Measurements from ENCODE around the gene CACNA1C.
"Not testable (repeated sequence)": the region's sequence is repeated elsewhere in the genome, so short reads cannot be mapped to it uniquely, and the experiment has no call there.

CACNA1C gene

DNA sequence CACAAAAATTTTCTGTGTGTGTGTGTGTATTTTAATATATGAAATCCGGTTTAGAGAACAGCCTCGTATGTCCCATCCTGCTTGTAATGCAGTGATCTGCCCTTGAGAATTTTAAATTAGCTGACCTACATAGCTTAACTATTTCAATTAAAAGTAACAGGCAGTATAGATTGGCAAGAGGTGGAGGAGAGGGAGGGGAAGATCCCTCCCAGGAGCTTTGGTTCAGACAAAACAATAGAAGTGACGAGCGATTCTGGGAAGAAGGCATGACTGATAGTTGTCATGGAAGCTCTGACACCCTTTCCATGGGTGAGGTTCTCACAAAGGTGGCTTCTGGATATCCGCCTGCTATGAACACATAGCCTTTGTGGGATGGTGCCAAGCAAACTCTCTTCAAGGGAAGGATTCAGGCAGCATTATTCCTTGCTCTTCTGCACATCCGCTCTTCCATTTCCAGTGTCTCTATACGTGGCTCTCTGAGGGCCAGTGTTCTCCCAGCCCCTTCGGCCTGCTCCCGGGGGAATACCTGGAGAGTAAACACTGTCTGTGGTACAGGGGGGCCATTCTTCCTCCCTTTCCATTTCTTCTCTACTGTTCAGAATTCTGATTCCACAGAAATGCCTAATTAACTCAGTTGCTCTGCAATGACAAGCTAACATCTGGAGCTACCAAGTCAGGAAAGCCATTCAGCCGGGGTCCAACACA is 182.0 kb downstream of the CACNA1C start:
- DNase-seq (ENCODE audit: low spot score) = no peak

DNA sequence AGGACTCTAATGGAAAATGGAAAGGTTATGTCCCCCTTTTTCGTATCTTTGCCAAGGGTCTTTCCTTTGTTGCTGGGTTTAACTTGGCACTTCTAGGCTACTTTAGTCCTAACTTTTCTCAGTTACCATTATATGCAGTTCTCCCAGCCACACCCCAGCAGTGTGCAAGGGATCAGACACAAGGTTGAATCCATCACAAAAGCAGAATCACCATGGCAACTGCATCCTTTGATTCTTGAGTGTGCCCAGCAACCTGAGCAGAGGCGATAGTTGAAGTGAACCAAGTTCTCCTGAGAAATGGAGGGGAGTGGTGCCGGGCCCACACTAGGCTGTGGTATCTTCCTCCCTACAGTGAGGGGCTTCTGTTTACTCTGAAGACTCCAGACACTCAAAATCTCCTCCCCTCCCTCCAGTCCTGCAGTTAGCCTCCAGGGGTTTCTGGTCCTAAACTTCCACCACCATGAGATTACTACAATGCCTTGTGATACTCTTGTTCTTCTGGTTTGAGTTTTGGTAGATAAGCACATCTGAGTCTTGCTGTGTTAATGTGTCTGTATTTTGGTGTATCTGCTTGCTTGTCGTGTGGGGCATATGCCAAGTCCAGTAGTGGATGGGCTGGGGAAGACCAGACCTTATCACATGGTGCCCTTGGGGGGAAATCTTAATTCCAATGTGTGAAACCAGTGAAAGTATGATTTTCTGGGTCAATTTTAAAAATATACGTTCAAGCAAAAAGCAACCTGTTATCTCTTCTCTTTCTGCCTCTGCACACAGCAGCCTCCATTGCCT is 183.9 kb downstream of the CACNA1C start:
- no peak for DNase-seq (ENCODE audit: low spot score)

DNA sequence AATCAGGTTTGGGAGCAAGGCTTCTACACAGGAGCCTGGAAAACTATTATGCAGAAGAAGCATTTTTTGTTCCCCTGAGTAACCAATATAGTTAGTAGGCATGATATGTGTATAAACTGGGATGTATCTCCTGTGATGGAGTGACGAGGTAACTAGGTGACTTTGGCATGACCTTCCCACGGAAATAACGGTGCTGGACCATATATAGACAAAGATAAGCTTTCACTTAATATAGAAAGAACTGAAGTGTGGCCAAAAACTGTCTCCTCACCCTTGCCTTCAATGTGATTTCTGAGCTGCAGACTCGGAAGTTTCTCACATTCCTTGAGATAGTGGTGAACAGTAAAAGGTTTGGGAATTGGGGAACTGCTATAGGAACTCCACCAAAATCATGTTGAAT is 185.3 kb downstream of the CACNA1C start:
- DNase-seq (ENCODE audit: low spot score) = no peak

DNA sequence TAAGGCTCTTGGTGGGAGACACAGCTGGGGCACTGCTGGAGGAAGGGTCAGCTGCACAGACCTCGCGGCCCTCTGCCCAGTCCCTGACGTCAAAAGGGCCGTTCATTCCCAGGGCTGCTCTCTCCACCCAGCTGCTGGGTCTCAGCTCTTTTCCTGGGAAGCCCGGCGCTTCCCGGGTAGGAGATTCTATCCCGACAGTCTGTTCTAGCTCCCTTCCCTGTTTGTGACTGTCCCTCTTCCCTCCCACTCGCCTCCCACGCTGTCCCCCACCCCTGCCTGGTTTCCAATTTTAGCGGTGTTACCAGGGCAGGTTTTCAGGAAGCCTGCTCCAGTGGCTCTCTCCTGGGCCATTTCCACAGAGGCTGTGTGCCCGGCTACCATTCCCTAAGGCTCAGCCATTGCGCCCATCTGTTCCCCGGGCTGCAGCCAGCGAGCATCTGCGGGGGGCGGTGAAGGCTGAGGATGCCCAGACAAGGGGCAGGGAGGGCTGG is 186.6 kb downstream of the CACNA1C start:
- DNase-seq (ENCODE audit: low spot score) = no peak

DNA sequence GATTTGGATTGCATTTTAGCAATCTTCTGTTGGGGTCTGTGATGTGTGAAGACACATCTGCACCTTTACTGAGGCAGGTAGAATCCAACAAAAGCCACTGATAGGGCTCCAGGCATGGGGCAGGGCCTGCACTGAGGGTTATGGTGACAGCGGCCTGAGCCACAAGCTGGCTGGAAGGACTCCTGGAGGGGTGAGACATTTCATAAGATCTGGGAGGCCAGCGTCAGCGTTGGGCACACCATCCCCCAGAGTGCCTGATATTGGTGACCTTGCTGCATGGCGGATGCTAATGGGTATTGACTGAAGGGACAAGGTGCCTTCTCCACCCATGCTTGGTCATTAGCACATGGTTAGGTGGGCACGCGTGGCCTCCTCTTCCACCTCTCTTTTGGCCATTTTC is 187.6 kb downstream of the CACNA1C start:
- no peak for DNase-seq (ENCODE audit: low spot score)

DNA sequence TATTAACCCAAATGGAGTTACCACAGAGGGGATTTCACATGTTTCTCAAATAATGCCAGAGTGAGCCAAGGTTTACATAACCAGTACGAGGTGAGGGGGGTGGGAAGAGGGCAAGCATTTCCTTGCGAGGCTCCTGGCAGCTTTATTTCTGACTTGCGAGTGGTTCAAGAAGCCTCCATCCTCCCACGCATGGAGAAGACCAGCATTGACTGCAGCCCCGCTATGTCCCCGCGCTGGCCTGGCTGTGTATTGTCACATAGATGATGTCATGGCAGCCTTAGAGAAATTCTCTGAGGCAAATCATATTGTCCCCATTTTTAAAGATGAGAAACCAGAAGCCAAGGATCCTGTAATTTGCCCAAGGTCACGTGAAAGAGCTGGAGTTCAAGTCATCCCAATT is 188.2 kb downstream of the CACNA1C start:
- no peak for DNase-seq (ENCODE audit: low spot score)

DNA sequence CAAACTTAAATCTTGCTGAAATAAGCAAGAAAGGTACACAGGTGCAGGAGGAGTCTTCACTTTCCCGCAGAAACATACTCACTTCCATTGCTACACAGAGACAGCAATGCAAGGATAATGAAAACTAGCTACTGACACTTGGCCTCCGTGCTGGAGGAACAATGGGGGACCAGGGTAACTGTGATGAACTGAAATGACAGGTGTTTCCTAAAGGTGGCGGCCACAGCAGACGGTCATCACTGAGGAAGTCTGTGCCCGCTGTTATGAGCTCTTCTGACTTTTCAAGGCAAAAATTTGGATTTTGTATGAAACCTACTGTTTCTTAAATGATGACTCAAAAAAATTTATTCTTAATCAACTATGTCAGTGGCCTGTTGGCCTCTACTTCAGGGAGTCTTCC is 189.4 kb downstream of the CACNA1C start:
- no peak for DNase-seq (ENCODE audit: low spot score)

DNA sequence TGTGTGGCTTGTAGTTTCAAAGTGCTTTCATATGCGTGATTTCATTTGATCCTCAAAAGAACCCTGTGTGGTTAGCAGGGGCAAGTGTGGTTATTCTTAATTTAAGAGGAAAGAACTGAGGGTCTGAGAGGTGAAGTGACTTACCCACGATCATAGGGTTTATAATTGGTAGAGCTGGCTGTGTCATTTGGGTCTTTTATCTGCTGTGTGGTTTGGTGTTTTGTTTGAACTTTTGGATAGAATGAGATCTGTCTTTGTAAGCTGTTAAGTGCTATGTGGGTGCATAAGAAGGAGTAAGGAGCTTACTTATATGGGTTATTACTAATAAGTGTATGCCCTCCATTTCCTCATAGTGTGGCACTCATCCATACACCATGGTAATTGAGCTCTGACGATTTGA is 190.0 kb downstream of the CACNA1C start:
- DNase-seq (ENCODE audit: low spot score) = no peak

DNA sequence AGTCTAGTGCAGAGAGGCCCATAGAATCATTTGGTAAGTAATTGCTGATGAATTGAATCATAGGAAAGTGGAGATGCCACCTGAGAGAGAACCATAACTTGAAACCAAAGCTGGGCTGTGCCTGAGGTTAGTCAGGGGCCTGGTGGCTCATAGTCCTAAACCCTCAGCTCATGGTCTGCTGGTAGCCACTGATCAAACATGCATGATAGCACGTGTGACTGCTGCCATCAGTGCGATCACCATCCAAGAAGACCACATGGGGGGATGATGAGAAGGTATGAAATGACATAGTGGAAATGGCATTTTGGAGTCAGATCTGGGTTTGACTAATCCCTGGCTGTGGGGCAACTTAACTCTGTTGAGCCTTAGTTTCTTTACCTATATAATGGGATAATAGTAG is 190.5 kb downstream of the CACNA1C start:
- DNase-seq (ENCODE audit: low spot score) = no peak

DNA sequence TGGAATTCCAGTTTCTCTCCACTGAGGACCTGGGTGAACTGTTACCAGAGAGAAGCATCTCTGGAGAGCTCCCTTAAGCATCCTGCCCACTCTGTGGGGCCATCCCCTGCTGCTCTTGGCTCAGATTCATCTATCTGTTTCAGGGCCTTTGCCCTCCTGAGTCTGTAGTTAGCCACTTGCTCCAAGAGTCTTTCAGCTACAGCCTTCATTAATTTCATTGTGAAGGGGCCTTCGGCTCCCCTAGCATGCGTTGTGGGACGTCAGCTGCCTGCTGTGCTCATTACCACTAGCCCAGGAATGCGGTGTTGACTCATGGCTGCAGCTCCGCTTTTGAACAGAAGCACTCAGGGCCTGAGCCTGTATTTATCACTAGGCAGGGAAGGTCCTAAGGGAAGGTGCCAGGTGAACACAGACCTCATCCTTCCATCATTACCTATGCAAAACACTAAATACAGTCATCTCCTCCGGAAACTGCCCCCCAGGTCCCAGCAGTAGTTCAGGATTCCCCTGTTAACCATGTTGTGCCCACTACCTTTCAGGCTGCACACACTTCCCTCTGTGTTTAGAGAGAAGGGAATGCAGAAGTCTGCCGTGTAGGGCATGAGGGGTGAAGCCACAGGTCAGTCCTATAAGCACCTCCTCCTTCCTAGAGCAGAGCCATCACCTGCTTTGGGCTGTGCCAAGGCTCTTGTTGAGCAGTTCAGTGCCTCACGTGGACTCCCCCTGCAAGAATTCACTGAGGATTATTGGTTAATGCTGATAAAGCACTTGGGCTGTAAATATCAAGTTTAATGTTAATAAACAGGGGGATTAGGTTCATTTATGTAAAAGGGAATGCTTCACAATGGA is 191.4 kb downstream of the CACNA1C start:
- DNase-seq (ENCODE audit: low spot score) = no peak

DNA sequence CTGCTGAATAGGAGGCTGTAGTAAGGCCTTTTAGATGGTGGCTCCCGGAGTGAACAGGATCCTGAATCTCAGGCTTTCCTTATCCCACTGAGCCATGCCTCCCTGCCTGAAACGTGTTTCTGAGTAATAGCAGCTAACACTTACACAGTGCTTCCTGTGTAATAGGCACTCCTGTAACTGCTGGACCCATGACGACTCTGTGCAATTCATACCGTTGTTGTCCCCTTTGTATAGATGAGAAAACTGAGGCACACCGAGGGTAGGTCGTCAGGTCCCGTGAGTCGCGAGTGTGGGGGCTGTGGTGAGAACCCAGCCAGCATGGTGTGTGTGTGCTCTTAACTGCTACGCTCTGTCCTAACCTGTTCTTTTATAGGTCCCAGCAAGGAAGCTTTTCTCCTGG is 193.6 kb downstream of the CACNA1C start:
- DNase-seq (ENCODE audit: low spot score) = no peak

DNA sequence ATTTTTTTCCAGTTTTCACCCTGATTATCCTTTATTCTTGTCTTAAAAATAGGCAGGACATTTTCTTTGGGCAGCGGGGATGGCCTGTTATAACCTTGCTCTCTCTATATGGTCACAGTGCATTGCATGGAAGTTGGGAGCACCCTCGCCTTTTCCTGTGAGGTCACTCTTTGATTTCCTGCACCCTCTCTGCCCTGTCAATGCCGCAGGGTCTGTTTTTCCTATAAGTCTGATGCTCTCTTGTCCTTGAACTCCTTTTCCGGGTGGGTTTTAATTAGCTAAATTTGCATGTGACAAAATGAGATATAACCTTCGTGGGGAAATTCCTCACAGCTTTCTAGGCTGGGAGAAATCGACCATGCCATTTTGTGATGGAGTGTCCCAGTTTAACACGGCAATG is 194.3 kb downstream of the CACNA1C start:
- no peak for DNase-seq (ENCODE audit: low spot score)

DNA sequence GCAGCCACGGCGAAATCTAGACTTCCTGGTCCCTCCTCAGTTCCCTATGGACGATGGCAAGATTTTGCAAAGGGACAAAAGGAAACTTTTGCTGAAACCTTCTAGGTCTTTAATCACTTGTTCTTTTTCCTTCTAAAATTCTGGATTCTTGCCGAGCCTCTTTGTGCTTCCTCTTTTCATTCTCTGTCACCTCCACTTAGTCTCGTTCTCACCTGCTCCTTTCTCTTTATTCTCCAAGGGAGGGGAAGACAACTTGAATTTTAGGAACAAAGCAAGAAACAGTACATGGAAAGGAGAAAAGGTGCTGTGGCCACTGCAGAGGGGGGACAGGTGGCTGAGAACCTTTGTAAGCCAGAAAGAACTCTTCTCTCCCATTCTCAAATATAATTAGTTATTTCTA is 194.8 kb downstream of the CACNA1C start:
- no peak for DNase-seq (ENCODE audit: low spot score)

DNA sequence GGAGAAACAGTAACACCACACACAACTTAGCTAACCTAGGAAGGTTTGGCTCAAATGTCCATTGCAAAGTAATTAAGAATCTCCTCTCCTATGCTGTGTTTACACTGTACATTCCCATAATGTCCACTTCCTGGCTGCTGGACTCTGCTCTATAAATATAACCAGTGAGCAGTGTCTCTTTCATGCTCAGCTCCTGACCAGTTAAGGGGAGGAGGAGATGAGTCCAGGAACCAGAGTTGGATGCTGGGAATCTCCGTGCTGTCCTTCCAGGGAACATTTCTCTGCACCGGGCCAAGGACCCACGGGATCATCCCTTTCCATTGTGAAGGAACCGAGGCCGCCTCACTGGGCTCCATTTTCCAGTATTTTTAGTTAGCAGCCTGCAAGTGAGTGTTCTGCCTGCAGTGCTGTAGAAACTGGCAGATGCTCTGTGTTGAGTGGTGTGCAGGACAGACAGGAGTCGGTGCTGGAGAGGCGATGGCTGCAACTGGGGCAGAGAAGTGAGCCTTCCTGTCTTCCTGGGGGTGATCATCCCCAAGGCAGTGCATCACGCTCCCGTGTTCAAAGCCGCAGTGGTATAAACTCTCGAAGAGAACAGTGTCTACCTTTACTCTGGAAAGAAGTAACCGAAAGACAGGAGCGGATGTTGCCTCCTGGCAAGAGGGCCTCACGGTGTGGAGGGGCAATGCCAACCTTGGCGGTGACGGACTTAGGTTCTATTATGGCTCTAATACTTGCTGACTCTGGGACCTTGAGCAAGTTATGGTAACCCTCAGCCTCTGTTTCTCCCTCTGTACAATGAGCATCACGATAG is 195.5 kb downstream of the CACNA1C start:
- peak; percentile 20 for DNase-seq (ENCODE audit: low spot score)

DNA sequence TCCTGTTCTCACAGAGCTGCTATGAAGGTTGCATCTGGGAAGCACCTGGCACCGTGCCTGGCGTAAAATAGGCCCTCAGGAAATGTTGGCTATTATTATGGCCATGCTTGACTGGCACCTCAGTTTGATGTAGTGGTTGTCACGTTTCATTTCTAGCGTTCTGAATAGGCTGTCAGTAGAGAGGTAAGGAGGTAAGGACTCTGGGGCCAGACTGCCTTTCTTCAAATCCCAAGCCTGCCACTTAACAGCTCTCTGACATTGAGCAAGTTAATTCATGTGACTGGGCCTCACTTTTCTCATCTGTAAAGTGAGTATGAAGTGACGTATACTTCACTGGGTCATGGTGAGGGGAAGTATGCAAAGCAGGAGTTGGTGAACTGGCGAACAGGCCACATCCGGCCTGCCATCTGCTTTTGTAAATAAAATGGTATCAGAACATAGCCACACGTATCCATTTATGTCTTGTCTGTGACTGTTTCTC is 196.2 kb downstream of the CACNA1C start:
- DNase-seq (ENCODE audit: low spot score) = peak; percentile 84

DNA sequence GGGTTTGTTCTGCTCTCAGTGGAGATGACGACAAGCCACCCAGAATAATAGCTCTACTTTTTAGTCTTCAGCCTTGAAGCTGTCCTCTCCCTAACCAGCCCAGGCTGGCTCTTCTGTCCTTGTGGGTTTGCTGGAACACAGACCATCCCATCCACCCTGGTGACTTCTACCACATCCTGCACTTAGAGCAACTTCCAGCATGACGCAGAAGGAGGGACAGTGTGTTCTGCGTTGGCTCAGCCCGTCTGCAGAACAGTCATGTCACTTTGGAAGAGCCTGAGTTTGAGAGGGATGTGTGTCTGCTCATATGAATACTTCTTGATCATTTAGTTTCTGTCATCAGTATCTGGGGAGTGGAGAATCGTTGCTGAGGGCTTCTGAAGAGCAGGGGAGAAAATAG is 198.0 kb downstream of the CACNA1C start:
- DNase-seq (ENCODE audit: low spot score) = no peak

DNA sequence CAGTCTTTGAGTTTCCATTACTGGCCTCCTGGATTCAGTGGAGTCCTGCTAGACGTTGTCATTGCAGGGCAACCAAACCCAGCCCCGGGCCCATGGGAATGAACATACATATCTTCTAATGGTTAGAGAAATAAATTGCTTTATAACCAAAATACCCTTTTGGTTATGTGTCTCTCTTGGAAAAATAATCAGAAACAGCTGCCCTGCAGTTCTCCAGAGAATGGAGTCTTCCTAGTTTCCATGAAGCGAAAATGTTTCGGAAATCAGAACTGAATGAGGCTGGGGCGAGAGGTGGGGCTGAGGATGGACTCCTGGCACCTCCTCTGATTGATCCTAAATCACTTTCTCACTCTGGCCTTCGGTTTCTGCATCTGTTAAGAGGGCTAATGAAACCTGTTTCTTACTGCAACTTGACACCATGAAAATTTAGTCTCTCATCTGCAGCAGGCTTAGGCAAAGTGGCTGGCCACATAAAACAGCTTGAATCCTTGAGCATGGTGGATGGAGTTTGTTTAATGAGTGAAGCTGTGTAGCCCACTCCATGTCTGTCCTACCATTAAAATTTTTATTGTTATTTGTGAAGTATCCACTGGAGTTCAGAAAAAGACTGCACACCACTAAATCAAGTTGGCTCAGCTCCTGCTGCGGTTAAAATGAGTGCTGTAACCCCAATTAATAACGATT is 198.9 kb downstream of the CACNA1C start:
- no peak for DNase-seq (ENCODE audit: low spot score)

DNA sequence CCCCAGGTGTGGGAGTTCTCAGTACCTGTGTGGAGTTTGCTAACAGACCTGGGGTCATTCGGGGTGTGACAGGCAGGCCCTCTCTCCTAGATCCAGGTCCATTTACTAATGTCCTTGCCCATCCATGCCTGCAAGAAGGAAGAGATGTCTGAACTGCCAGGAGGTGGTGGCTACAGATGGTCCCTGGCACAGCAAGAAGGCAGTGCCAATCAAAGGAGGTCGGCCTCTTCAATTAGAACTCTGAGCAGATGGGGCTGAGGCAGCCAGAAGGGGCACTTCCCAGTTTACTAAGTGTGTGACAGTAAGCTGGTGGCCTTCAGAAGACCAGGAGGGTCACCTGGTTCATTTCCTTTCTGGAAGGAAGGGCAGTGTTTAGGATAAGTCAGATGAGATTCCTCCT is 202.5 kb downstream of the CACNA1C start:
- DNase-seq (ENCODE audit: low spot score) = no peak

DNA sequence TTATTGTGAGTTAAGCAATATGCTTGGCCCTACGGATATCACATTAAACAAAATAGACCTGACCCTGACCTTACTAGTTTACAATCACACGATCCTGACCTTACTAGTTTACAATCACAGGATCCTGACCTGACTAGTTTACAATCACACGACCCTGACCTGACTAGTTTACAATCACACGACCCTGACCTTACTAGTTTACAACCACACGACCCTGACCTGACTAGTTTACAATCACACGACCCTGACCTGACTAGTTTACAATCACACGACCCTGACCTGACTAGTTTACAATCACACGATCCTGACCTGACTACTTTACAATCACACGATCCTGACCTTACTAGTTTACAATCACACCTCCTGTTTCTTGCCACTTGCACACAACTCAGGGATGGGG is 202.9 kb downstream of the CACNA1C start:
- DNase-seq (ENCODE audit: low spot score) = not testable (repeated sequence)

DNA sequence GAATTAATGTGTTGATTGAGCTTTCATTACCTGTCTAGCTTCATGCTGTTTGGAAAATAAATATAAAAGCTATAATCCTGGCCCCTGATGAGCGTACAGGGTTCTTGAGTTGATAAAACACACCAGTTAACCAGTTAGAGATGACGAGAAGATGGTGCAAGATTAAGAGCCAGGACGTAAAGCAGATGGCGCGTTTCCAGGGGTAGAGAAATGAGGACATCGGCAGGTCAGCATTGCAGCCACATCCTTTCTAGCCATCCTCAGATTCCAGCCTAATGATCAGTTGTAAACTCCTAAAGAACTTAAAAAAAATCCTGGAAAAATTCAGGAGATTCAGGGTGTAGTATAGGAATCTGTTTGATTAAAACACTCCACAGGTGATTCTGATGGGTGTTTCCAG is 203.7 kb downstream of the CACNA1C start:
- DNase-seq (ENCODE audit: low spot score) = no peak

DNA sequence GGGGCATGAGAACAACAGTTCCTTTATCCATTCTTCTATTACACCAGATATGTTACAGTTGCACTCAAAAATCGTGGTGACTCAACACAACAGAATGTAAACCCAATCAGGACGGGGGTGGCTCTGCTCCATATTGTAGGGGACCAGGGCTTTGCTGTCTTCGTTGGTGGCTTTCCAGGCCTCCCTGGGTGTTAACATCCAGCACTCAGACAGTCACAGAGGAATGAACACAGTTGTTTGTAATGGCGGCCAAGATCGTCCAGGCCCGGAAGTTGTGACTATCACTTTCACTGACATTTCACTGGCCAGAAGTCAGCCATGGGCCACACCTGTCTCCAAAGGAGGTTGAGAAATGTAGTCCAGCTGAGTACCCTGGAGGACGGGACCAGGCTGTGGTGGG is 204.1 kb downstream of the CACNA1C start:
- no peak for DNase-seq (ENCODE audit: low spot score)

Data from germinal center (tissue), 1 donor.